Measurements from ENCODE around the gene ARHGAP6. TPM values are rescaled to one million over a fixed set of nuclear protein-coding genes. Genes with fewer than 3 reads are reported as not detected.

ARHGAP6 gene
- total RNA-seq, 1 experiment from 2014 or later, result 0.07 TPM

GRCh38 chrX:11450354-11450753 lies 215.4 kb downstream of the ARHGAP6 start:
- Histone ChIP-seq H2AK5ac (ENCODE audit: insufficient read length, low read length) (no peak overlapping the region), H3K79me2 (ENCODE audit: insufficient read depth, low read length) (no peaks in the 10 kb centered on the region), H3K18ac (ENCODE audit: insufficient read length, low read depth, low read length) (no peak overlapping the region), H2BK5ac (ENCODE audit: insufficient read length, low read length) (no peak overlapping the region), H2BK15ac (ENCODE audit: low read depth, low read length) (no peak overlapping the region), H2BK120ac (ENCODE audit: low read depth, low read length, poor library complexity, severe bottlenecking) (no peak overlapping the region), H3K4me1 (ENCODE audit: insufficient read depth, low read length) (no peaks in the 10 kb centered on the region; the same call in 1 of the 2 replicates), H2BK12ac (ENCODE audit: insufficient read length, low read depth, low read length) (no peak overlapping the region), H3T11ph (ENCODE audit: low read length) (no peak overlapping the region), H3K4me2 (ENCODE audit: insufficient read depth, insufficient read length, low read length) (no peak overlapping the region), H3K27ac (ENCODE audit: insufficient read length, low read depth, low read length) (no peak overlapping the region), H4K8ac (replicated peaks; ENCODE audit: insufficient read length, low read depth, low read length) (no peak overlapping the region), H3K79me1 (ENCODE audit: insufficient read depth, low read depth, low read length, poor library complexity, severe bottlenecking) (no peaks in the 10 kb centered on the region), H2AFZ (ENCODE audit: low read length) (no peak overlapping the region), H3K27me3 (ENCODE audit: insufficient read depth, low read length) (no peaks in the 10 kb centered on the region), H3K4ac (ENCODE audit: low read depth, low read length) (no peak overlapping the region), H3K23me2 (ENCODE audit: insufficient read length, low read depth, low read length, poor library complexity, severe bottlenecking) (no peaks in the 10 kb centered on the region), H3K9me3 (ENCODE audit: control insufficient read depth, low read depth, low read length) (no peaks in the 10 kb centered on the region), H4K5ac (ENCODE audit: insufficient read length, low read depth, low read length) (no peak overlapping the region), H2BK20ac (ENCODE audit: low read depth, low read length, poor library complexity, severe bottlenecking) (no peak overlapping the region), H3K14ac (ENCODE audit: insufficient read depth, low read length) (no peak overlapping the region), H4K20me1 (ENCODE audit: control insufficient read depth, insufficient read depth, insufficient read length) (no peaks in the 10 kb centered on the region), H3K9ac (ENCODE audit: extremely low read depth, insufficient read length, low read length) (no peak overlapping the region), H4K91ac (ENCODE audit: insufficient read length, low read depth, low read length) (no peak overlapping the region), H3K23ac (ENCODE audit: insufficient read length, low read depth, low read length) (no peak overlapping the region), H3K56ac (ENCODE audit: insufficient read length, low read depth, low read length) (no peak overlapping the region)
- Mint-ChIP-seq H3K27me3 (ENCODE audit: low read depth) (peaks cover 2% of the 10 kb centered on the region; the same call in 1 of the 2 replicates), H3K4me3 (no peak overlapping the region), H3K27ac (no peak overlapping the region), H3K36me3 (ENCODE audit: insufficient read depth in 1 of 3, low read depth in 3 of 3) (no peaks in the 10 kb centered on the region), H3K4me1 (peaks cover 0 to 5% of the 10 kb centered on the region in 2 experiments; a peak in 3 of 4 replicates), H3K9me3 (peaks cover 52 to 55% of the 10 kb centered on the region in 2 experiments)
- TF ChIP-seq CTCF (conservative IDR thresholded peaks at IDR 0.05), result no peak
- no CpG with 5 or more reads among the region's 8 CpGs for WGBS (ENCODE audit: extremely low coverage, insufficient read length, low lambda C conversion rate)
- no peak for DNase-seq

All from H9 (cell line).